NCI-H345 treated with DMSO at 0.1 percent for 48 hours (cell line): ENCODE measurements around the gene GPRC5A.
"Not testable (repeated sequence)": the region's sequence is repeated elsewhere in the genome, so short reads cannot be mapped to it uniquely, and the experiment has no call there.

ENCODE experiments used
- DNase-seq: peaks from one replicate; lab custom pipeline; 2025; ENCODE audit not compliant: unreplicated experiment; lab: John Stamatoyannopoulos, UW

Gene GPRC5A

GRCh38 chr12:12891080-12891880 lies at the start of gene GPRC5A:
Gene GPRC5A (plus strand): TSS chr12:12891562. CDS start chr12:12908250, 16,688 bp downstream.
- DNase-seq, result no peak

GRCh38 chr12:12845794-12846243 lies 45.5 kb upstream of the GPRC5A start:
- no peak for DNase-seq

- not testable (repeated sequence) for DNase-seq
These were observed 44.6 kb upstream of the GPRC5A start for GRCh38 chr12:12846780-12847179.

- no peak for DNase-seq
These were observed 37.9 kb upstream of the GPRC5A start for GRCh38 chr12:12853435-12853834.

- DNase-seq, result peak; percentile 49
These were observed 31.7 kb upstream of the GPRC5A start for GRCh38 chr12:12859690-12860089.

- DNase-seq, result no peak
These were observed 27.1 kb upstream of the GPRC5A start for GRCh38 chr12:12864243-12864642.

GRCh38 chr12:12868477-12869235 lies 22.7 kb upstream of the GPRC5A start:
- DNase-seq, result no peak

GRCh38 chr12:12870465-12870864 lies 20.9 kb upstream of the GPRC5A start:
- DNase-seq, result no peak

GRCh38 chr12:12871587-12872138 lies 19.7 kb upstream of the GPRC5A start:
- no peak for DNase-seq

GRCh38 chr12:12872139-12872933 lies 19.0 kb upstream of the GPRC5A start:
- peak; percentile 82 for DNase-seq

GRCh38 chr12:12872934-12873275 lies 18.5 kb upstream of the GPRC5A start:
- no peak for DNase-seq

- DNase-seq, result no peak
These were observed 17.3 kb upstream of the GPRC5A start for GRCh38 chr12:12874029-12874428.

GRCh38 chr12:12875301-12875700 lies 16.1 kb upstream of the GPRC5A start:
- DNase-seq, result not testable (repeated sequence)

GRCh38 chr12:12877153-12877768 lies 14.1 kb upstream of the GPRC5A start:
- no peak for DNase-seq

- no peak for DNase-seq
These were observed 13.4 kb upstream of the GPRC5A start for GRCh38 chr12:12877781-12878455.

GRCh38 chr12:12880537-12880936 lies 10.8 kb upstream of the GPRC5A start:
- DNase-seq, result no peak

GRCh38 chr12:12881151-12881909 lies 10.0 kb upstream of the GPRC5A start:
- no peak for DNase-seq

- DNase-seq, result no peak
These were observed 9.1 kb upstream of the GPRC5A start for GRCh38 chr12:12882288-12882687.

GRCh38 chr12:12883369-12884001 lies 7.9 kb upstream of the GPRC5A start:
- no peak for DNase-seq
